Measurements from ENCODE around the gene PDE6H. TPM values are rescaled to one million over a fixed set of nuclear protein-coding genes. Genes with fewer than 3 reads are reported as not detected.
A peak's percentile ranks its signal among the peaks of the same experiment; 100 is the strongest.

Gene PDE6H
- total RNA-seq, 1 donor, result not detected

GRCh38 chr12:14946162-14946561 is 26.7 kb upstream of the PDE6H start:
- H3K79me2 ChIP-seq (ENCODE audit: insufficient read depth, low read length), result no peaks in the 10 kb centered on the region
- H2AFZ ChIP-seq (ENCODE audit: low read length), result no peak overlapping the region
- H3K4me3 ChIP-seq (ENCODE audit: insufficient read depth, low read length), result no peak overlapping the region
- H3K27ac ChIP-seq (ENCODE audit: low read depth, low read length), result no peak overlapping the region
- H4K20me1 ChIP-seq (ENCODE audit: insufficient read depth, low read length), result no peaks in the 10 kb centered on the region
- no peak for TF ChIP-seq CTCF (IDR thresholded peaks at IDR 0.05; ENCODE audit: extremely low read depth, low read depth, low read length)
- no peaks in the 10 kb centered on the region for H3K9me3 ChIP-seq (ENCODE audit: low read depth, low read length)
- no peak overlapping the region for H3K4me2 ChIP-seq (ENCODE audit: insufficient read depth, low read length)
- no peaks in the 10 kb centered on the region for H3K27me3 ChIP-seq (ENCODE audit: insufficient read depth, low read length)
- DNase-seq (ENCODE audit: insufficient read length, low spot score, missing footprints), result no peak
- peaks cover 11% of the 10 kb centered on the region for H3K4me1 ChIP-seq (ENCODE audit: insufficient read depth, low read length)
- no peaks in the 10 kb centered on the region for H3K36me3 ChIP-seq (ENCODE audit: insufficient read depth, low read length)

GRCh38 chr12:14946861-14947260 is 26.0 kb upstream of the PDE6H start:
- H3K36me3 ChIP-seq (ENCODE audit: insufficient read depth, low read length), result no peaks in the 10 kb centered on the region
- H3K4me2 ChIP-seq (ENCODE audit: insufficient read depth, low read length), result no peak overlapping the region
- H3K27me3 ChIP-seq (ENCODE audit: insufficient read depth, low read length), result no peaks in the 10 kb centered on the region
- no peak overlapping the region for H2AFZ ChIP-seq (ENCODE audit: low read length)
- no peaks in the 10 kb centered on the region for H3K9me3 ChIP-seq (ENCODE audit: low read depth, low read length)
- H3K4me3 ChIP-seq (ENCODE audit: insufficient read depth, low read length), result no peak overlapping the region
- peaks cover 18% of the 10 kb centered on the region for H3K4me1 ChIP-seq (ENCODE audit: insufficient read depth, low read length)
- TF ChIP-seq CTCF (IDR thresholded peaks at IDR 0.05; ENCODE audit: extremely low read depth, low read depth, low read length), result no peak
- H3K27ac ChIP-seq (ENCODE audit: low read depth, low read length), result no peak overlapping the region
- H4K20me1 ChIP-seq (ENCODE audit: insufficient read depth, low read length), result no peaks in the 10 kb centered on the region
- no peaks in the 10 kb centered on the region for H3K79me2 ChIP-seq (ENCODE audit: insufficient read depth, low read length)
- DNase-seq (ENCODE audit: insufficient read length, low spot score, missing footprints), result peak; percentile 59

- no peaks in the 10 kb centered on the region for H4K20me1 ChIP-seq (ENCODE audit: insufficient read depth, low read length)
- no peak for DNase-seq (ENCODE audit: insufficient read length, low spot score, missing footprints)
- H3K79me2 ChIP-seq (ENCODE audit: insufficient read depth, low read length), result no peaks in the 10 kb centered on the region
- H3K4me3 ChIP-seq (ENCODE audit: insufficient read depth, low read length), result peak overlapping the region; percentile 42
- H2AFZ ChIP-seq (ENCODE audit: low read length), result peak overlapping the region; percentile 90
- peak overlapping the region; percentile 32 for H3K27ac ChIP-seq (ENCODE audit: low read depth, low read length)
- H3K36me3 ChIP-seq (ENCODE audit: insufficient read depth, low read length), result no peaks in the 10 kb centered on the region
- H3K27me3 ChIP-seq (ENCODE audit: insufficient read depth, low read length), result no peaks in the 10 kb centered on the region
- H3K4me1 ChIP-seq (ENCODE audit: insufficient read depth, low read length), result peaks cover 29% of the 10 kb centered on the region
- no peak for TF ChIP-seq CTCF (IDR thresholded peaks at IDR 0.05; ENCODE audit: extremely low read depth, low read depth, low read length)
- peak overlapping the region; percentile 62 for H3K4me2 ChIP-seq (ENCODE audit: insufficient read depth, low read length)
- H3K9me3 ChIP-seq (ENCODE audit: low read depth, low read length), result no peaks in the 10 kb centered on the region
These were observed 24.2 kb upstream of the PDE6H start for GRCh38 chr12:14948672-14949071.

GRCh38 chr12:14949631-14950030 is 23.2 kb upstream of the PDE6H start:
- H3K79me2 ChIP-seq (ENCODE audit: insufficient read depth, low read length), result no peaks in the 10 kb centered on the region
- no peak for TF ChIP-seq CTCF (IDR thresholded peaks at IDR 0.05; ENCODE audit: extremely low read depth, low read depth, low read length)
- no peak overlapping the region for H3K4me2 ChIP-seq (ENCODE audit: insufficient read depth, low read length)
- no peaks in the 10 kb centered on the region for H3K9me3 ChIP-seq (ENCODE audit: low read depth, low read length)
- no peaks in the 10 kb centered on the region for H3K36me3 ChIP-seq (ENCODE audit: insufficient read depth, low read length)
- no peak overlapping the region for H3K27ac ChIP-seq (ENCODE audit: low read depth, low read length)
- no peaks in the 10 kb centered on the region for H4K20me1 ChIP-seq (ENCODE audit: insufficient read depth, low read length)
- peaks cover 29% of the 10 kb centered on the region for H3K4me1 ChIP-seq (ENCODE audit: insufficient read depth, low read length)
- H3K4me3 ChIP-seq (ENCODE audit: insufficient read depth, low read length), result no peak overlapping the region
- no peak for DNase-seq (ENCODE audit: insufficient read length, low spot score, missing footprints)
- no peaks in the 10 kb centered on the region for H3K27me3 ChIP-seq (ENCODE audit: insufficient read depth, low read length)
- H2AFZ ChIP-seq (ENCODE audit: low read length), result no peak overlapping the region
